Right cardiac atrium (tissue), 5 donors: ENCODE measurements around the gene ACP1. TPM values are rescaled to one million over a fixed set of nuclear protein-coding genes. Genes with fewer than 3 reads are reported as not detected.
"Not testable (repeated sequence)": the region's sequence is repeated elsewhere in the genome, so short reads cannot be mapped to it uniquely, and the experiment has no call there.

Experiments
- ATAC-seq, 2 donors: fragments of 200-7000 bp; cut with Tn5 transposase; one replicate each; pipeline versions ENCODE4 v1.8.0 to v1.9.1; 2020; ENCODE audit warnings: moderate library complexity in 2 of 2, mild to moderate bottlenecking in 1 of 2
- DNase-seq, 3 donors: peaks; one replicate each; pipeline ENCODE4 v3.0.0-alpha.2; 2020
- H3K27ac ChIP-seq: one replicate; pipeline ENCODE4 v1.5.1; 2013; ENCODE audit warnings: mild to moderate bottlenecking, low read length, control low read depth, moderate library complexity
- H3K27me3 ChIP-seq: one replicate; pipeline ENCODE4 v1.6.1; 2013; ENCODE audit not compliant: control insufficient read depth, insufficient read depth
- H3K4me1 ChIP-seq: one replicate; pipeline ENCODE4 v1.6.1; 2013; ENCODE audit warnings: low read length; ENCODE audit not compliant: control insufficient read depth, insufficient read depth
- H3K4me3 ChIP-seq: one replicate; pipeline ENCODE4 v1.5.1; 2013; ENCODE audit warnings: low read length, control low read depth
- H3K9me3 ChIP-seq: one replicate; pipeline ENCODE4 v1.6.1; 2013; ENCODE audit warnings: low read length; ENCODE audit not compliant: control insufficient read depth
- WGBS: extraction: QIAGEN DNeasy Blood & Tissue Kit; methylation state at CpG from one replicate; pipeline ENCODE4 v1.1.7; 2013; 5-methylcytosine and 5-hydroxymethylcytosine counted together
- intact Hi-C, 4 donors: fragments of 100-400 bp; cut with DNase I; formaldehyde crosslinking; loops; one replicate each; pipeline versions ENCODE4 v1.11.0 to v1.14.0; 2022 to 2023
- polyA plus RNA-seq: library from polyadenylated mRNA; stranded (reverse); fragments of 200-250 nt; gene quantifications from one replicate; pipeline ENCODE4 v1.2.3, GENCODE V29; 2013
- total RNA-seq, 4 donors: library from RNA; stranded (reverse); fragmentation: NEBNext Ultra II Directional; extraction: Animal tissue kit (Norgen Biotek cat#: 25700); gene quantifications; one replicate each; pipeline ENCODE4 v1.2.1, GENCODE V29; 2021
- donor health status: healthy with polysubstance abuse.
- donor health status: DM: no; HTN: yes; CAD: no.
- donor health status: DM: no; HTN: no; CAD: no.
- donor health status: DM: no; HTN: yes; CAD: no; lungs with severe emphysema.
- donor health status: DM: yes; HTN: yes; CAD: no.

ACP1 gene
- total and polyA plus RNA-seq, 5 donors = 58.8 to 77.1 (median 63.2) TPM

- peak in 1 of 3 donors; percentile 6 for DNase-seq
Measured at GRCh38 chr2:315925-316324, 51.2 kb downstream of the ACP1 start.

GRCh38 chr2:316381-316780, 51.6 kb downstream of the ACP1 start:
- WGBS = 91% methylated on average over 12 of the region's 12 CpGs
- H3K27ac ChIP-seq = no peak overlapping the region
- ATAC-seq (no peak), DNase-seq (peak in 1 of 3 donors; percentile 20)
- H3K4me1 ChIP-seq = no peaks in the 10 kb centered on the region
- H3K27me3 ChIP-seq = no peaks in the 10 kb centered on the region
- intact Hi-C loops = no loop called here
- H3K4me3 ChIP-seq = no peak overlapping the region
- no peaks in the 10 kb centered on the region for H3K9me3 ChIP-seq

More at GRCh38 chr2:315925-316324, 51.2 kb downstream of the ACP1 start:
- H3K4me3 ChIP-seq, H3K4me1 ChIP-seq, H3K9me3 ChIP-seq, intact Hi-C loops, H3K27ac ChIP-seq, ATAC-seq, H3K27me3 ChIP-seq: not testable (repeated sequence)
- 44% methylated on average over 6 of the region's 6 CpGs for WGBS

- 64% methylated on average over 27 of the region's 27 CpGs for WGBS
- no peaks in the 10 kb centered on the region for H3K27me3 ChIP-seq
- peak in 1 of 3 donors; percentile 26 for DNase-seq
- ATAC-seq = no peak
- intact Hi-C loops = no loop called here
- no peak overlapping the region for H3K4me3 ChIP-seq
- no peak overlapping the region for H3K27ac ChIP-seq
- H3K9me3 ChIP-seq = no peaks in the 10 kb centered on the region
- no peaks in the 10 kb centered on the region for H3K4me1 ChIP-seq
Measured at GRCh38 chr2:317501-318424, 53.0 kb downstream of the ACP1 start.

- Histone ChIP-seq H3K4me3 (no peak overlapping the region), H3K9me3 (no peaks in the 10 kb centered on the region), H3K27ac (no peak overlapping the region), H3K27me3 (no peaks in the 10 kb centered on the region), H3K4me1 (no peaks in the 10 kb centered on the region)
- WGBS = 90% methylated on average over 34 of the region's 34 CpGs
- intact Hi-C loops = no loop called here
- no peak for ATAC-seq
- no peak for DNase-seq
Measured at GRCh38 chr2:319059-319600, 54.4 kb downstream of the ACP1 start.

GRCh38 chr2:320561-320960, 55.8 kb downstream of the ACP1 start:
- no peak overlapping the region for H3K27ac ChIP-seq
- 88% methylated on average over 4 of the region's 4 CpGs for WGBS
- H3K4me3 ChIP-seq = no peak overlapping the region
- intact Hi-C loops = no loop called here
- no peaks in the 10 kb centered on the region for H3K9me3 ChIP-seq
- no peaks in the 10 kb centered on the region for H3K4me1 ChIP-seq
- DNase-seq (no peak), ATAC-seq (no peak)
- H3K27me3 ChIP-seq = no peaks in the 10 kb centered on the region

- Histone ChIP-seq H3K9me3 (no peaks in the 10 kb centered on the region), H3K4me3 (no peak overlapping the region), H3K27ac (no peak overlapping the region), H3K27me3 (no peaks in the 10 kb centered on the region), H3K4me1 (no peaks in the 10 kb centered on the region)
- ATAC-seq (no peak), DNase-seq (no peak)
- intact Hi-C loops = no loop called here
- WGBS = 77% methylated on average over 10 of the region's 10 CpGs
Measured at GRCh38 chr2:322326-322725, 57.6 kb downstream of the ACP1 start.

GRCh38 chr2:323035-323434, 58.3 kb downstream of the ACP1 start:
- H3K4me1 ChIP-seq = no peaks in the 10 kb centered on the region
- ATAC-seq (no peak), DNase-seq (peak in 1 of 3 donors; percentile 2)
- H3K27me3 ChIP-seq = no peaks in the 10 kb centered on the region
- H3K4me3 ChIP-seq = no peak overlapping the region
- 80% methylated on average over 9 of the region's 9 CpGs for WGBS
- intact Hi-C loops = no loop called here
- no peak overlapping the region for H3K27ac ChIP-seq
- no peaks in the 10 kb centered on the region for H3K9me3 ChIP-seq

Other genes starting within 250 kb of the ACP1 start
- gene FAM110C, start 218.4 kb upstream of the ACP1 start, total RNA-seq = 1 to 10 TPM; 6.5 to 7.7 (median 7.1) TPM
- 2.5 TPM for gene FAM110C, start 218.4 kb upstream of the ACP1 start, polyA plus RNA-seq
- gene SH3YL1, start 915 bp upstream of the ACP1 start, total RNA-seq = 10 to 100 TPM; 14.5 to 19.2 (median 16.8) TPM
- gene SH3YL1, start 915 bp upstream of the ACP1 start, polyA plus RNA-seq = 11.8 TPM
- gene ALKAL2, start 23.1 kb downstream of the ACP1 start, total RNA-seq = 1 to 10 TPM in 1 of 4 donors, under 1 TPM in 3; 0.20 to 2.9 (median 0.77) TPM
- 0.72 TPM for gene ALKAL2, start 23.1 kb downstream of the ACP1 start, polyA plus RNA-seq